Fibroblast of mammary gland (primary cell): Measurements from ENCODE around the gene KCTD21.

ENCODE experiments used
- DNase-seq: peaks from one replicate; pipeline ENCODE4 v3.0.0-alpha.2; 2010; ENCODE audit warnings: low read depth
- H3K4me3 ChIP-seq: 2 replicates; pipeline ENCODE4 v1.5.1; 2011; ENCODE audit warnings: low read depth, mild to moderate bottlenecking, low read length, moderate library complexity; ENCODE audit not compliant: control insufficient read depth
- TF ChIP-seq, protein P1 (sequence below): conservative IDR thresholded peaks from 2 replicates; pipeline ENCODE4 v1.5.1; 2011; ENCODE audit warnings: low read depth, low read length, inconsistent platforms; ENCODE audit not compliant: control insufficient read depth, insufficient read depth

The KCTD21 gene

DNA sequence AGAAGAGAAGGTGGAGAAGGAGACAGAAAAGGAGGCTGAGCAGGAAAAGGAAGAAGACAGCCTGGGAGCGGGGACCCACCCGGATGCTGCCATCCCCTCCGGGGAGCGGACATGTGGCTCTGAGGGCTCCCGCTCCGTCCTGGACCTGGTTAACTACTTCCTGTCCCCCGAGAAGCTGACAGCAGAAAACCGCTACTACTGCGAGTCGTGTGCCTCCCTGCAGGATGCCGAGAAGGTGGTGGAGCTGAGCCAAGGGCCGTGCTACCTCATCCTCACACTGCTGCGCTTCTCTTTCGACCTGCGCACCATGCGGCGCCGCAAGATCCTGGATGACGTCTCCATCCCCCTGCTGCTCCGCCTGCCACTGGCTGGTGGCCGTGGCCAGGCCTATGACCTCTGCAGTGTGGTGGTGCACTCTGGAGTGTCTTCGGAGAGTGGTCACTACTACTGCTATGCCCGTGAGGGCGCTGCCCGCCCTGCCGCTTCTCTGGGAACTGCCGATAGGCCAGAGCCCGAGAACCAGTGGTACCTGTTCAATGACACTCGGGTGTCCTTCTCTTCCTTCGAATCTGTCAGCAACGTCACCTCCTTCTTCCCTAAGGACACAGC, 21.7 kb upstream of the KCTD21 start:
- no peak for DNase-seq
- TF ChIP-seq, protein P1, sequence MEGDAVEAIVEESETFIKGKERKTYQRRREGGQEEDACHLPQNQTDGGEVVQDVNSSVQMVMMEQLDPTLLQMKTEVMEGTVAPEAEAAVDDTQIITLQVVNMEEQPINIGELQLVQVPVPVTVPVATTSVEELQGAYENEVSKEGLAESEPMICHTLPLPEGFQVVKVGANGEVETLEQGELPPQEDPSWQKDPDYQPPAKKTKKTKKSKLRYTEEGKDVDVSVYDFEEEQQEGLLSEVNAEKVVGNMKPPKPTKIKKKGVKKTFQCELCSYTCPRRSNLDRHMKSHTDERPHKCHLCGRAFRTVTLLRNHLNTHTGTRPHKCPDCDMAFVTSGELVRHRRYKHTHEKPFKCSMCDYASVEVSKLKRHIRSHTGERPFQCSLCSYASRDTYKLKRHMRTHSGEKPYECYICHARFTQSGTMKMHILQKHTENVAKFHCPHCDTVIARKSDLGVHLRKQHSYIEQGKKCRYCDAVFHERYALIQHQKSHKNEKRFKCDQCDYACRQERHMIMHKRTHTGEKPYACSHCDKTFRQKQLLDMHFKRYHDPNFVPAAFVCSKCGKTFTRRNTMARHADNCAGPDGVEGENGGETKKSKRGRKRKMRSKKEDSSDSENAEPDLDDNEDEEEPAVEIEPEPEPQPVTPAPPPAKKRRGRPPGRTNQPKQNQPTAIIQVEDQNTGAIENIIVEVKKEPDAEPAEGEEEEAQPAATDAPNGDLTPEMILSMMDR = no peak
- no peak overlapping the region for H3K4me3 ChIP-seq

DNA sequence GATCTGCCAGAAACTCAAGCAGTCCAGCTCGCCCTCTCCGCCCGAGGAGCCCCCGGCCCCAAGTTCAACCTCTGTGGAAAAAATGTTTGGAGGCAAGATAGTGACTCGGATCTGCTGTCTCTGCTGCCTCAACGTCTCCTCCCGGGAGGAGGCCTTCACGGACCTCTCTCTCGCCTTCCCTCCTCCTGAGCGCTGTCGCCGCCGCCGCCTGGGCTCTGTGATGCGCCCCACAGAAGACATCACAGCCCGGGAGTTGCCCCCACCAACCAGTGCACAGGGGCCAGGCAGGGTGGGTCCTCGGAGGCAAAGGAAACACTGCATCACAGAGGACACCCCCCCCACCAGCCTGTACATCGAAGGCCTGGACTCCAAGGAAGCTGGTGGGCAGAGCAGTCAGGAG, 21.1 kb upstream of the KCTD21 start:
- no peak for DNase-seq
- TF ChIP-seq, protein P1 = no peak
- no peak overlapping the region for H3K4me3 ChIP-seq

DNA sequence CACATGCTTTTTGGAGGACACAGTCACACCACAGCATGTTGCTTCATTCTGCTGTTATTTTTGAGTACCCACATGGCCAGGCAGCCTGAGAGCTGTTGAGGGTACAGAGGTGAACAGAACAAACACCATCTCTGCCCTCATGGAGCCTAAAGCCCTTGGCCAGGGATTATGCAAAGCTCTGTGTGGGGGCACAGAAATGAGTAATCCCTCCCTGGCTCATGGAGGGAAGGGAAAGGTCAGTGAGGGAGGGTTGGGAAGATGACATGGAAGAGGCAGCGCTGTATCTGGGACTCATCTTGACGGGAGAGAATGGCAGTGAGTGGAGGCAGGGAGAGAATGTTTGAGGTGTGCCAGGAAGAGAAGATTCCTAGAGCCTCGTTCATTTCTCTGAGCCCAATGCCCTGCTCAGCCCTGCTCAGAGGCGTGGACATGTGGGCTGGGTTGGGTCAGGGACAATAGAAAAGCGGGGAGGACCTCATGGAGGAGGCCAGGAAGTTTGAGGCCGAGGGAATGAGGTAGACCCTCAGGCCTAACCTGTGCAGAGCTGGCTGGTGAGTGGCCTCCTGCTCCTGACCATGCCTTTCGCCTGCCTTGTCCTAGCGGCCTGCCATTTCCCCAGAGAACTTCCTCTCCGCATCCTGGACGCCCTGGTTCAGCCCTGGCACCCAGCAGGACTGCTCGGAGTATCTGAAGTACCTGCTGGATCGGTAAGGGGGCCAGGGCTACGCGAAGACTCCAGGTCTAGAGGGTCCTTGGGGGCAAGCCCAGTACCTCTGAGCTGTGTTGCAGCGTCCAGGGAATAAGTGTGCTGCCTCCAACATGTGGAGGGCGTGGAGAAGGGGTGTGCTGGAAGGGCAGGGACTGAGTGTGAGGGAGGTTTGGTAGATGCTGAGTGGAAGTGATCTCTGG, 20.1 kb upstream of the KCTD21 start:
- H3K4me3 ChIP-seq = no peak overlapping the region
- DNase-seq = peak; percentile 74
- TF ChIP-seq, protein P1 = no peak

DNA sequence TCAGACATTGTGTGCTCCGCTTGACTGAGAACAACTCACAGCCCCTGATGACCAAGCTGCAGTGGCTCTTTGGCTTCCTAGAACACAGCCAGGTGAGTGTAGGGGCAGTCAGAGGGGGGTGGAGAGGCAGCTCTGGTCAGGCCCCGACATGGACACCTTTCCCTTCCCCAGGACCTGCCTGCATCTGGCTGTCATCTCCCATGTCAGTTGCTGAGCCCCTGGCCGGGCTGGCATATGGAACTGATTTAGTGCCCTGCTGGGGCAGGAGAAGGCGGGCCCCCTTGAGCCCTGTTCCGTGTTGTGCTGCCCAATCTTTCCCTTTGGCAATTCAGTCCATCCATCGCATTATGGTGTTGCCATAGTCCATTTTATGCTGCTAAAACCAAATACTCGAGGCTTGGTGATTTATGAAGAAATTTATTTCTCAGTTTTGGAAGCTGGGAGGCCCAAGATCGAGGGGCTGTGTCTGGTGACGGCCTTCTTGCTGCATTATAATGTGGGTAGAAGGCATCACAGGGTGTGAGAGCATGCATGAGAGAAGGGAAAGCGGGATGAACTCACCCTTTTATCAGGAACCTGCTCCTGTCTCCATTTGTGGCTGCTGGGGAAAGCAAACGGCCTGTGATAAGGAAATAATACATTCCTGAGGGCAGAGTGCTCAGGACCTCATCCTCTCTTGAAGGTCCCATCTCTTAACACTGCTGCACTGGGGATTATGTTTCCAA, 19.3 kb upstream of the KCTD21 start:
- DNase-seq = no peak
- no peak overlapping the region for H3K4me3 ChIP-seq
- TF ChIP-seq, protein P1 = no peak

DNA sequence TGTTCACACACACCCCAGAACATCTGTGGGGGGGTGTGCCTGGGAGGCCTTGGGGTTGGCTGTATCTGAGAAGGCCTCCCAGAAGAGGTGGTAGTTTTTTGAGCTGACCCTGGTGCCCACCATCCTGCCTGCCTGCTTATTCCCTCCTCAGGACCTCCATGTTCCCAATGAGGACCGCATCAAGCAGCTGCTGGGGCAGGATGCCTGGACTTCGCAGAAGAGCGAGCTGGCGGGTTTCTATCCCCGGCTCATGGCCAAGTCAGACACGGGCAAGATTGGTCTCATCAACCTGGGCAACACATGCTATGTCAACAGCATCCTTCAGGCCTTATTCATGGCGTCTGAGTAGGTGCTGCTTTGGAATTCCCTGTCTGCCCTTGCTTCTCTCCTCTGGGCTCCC, 17.3 kb upstream of the KCTD21 start:
- DNase-seq = no peak
- TF ChIP-seq, protein P1 = no peak
- no peak overlapping the region for H3K4me3 ChIP-seq

DNA sequence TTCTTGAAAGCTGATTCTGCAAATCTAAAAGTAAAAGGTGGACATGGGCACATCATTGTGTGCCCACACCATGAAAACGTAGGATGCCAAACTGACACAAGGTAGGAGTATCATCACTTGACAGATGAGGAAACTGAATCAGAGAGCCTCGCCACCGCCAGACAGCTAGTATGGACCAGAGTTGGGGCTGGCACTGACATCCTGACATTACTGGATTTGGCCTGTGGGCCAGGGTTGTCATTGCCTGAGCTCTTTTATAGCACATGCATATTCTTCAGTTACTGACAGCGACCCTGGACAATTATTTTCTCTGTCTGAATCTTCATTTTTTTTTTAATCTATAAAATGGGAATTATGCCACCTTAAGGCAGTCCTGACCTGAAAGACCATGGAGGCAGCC, 16.8 kb upstream of the KCTD21 start:
- H3K4me3 ChIP-seq = no peak overlapping the region
- TF ChIP-seq, protein P1 = no peak
- no peak for DNase-seq
